GM20000 (cell line): ENCODE data around the gene ELP4.
"Not testable (repeated sequence)": the region's sequence is repeated elsewhere in the genome, so short reads cannot be mapped to it uniquely, and the experiment has no call there.

Experiments
- DNase-seq: peaks from one replicate; pipeline ENCODE4 v3.0.0; 2012; ENCODE audit warnings: low spot score
- CTCF ChIP-seq: IDR thresholded peaks from 2 replicates; pipeline ENCODE4 v1.5.1; 2012; ENCODE audit warnings: mild to moderate bottlenecking, control low read depth; ENCODE audit errors: extremely low read depth, missing control alignments

ELP4 gene

GRCh38 chr11:31542862-31543261, 33.3 kb downstream of the ELP4 start:
- DNase-seq: no peak
- no peak for TF ChIP-seq CTCF

GRCh38 chr11:31555938-31556337, 46.4 kb downstream of the ELP4 start:
- DNase-seq: no peak
- no peak for TF ChIP-seq CTCF

GRCh38 chr11:31558001-31558400, 48.4 kb downstream of the ELP4 start:
- no peak for DNase-seq
- no peak for TF ChIP-seq CTCF

GRCh38 chr11:31560842-31561476, 51.4 kb downstream of the ELP4 start:
- DNase-seq: no peak
- TF ChIP-seq CTCF: no peak

- not testable (repeated sequence) for DNase-seq
These were observed 55.0 kb downstream of the ELP4 start for GRCh38 chr11:31564517-31564916.

- not testable (repeated sequence) for DNase-seq
These were observed 64.6 kb downstream of the ELP4 start for GRCh38 chr11:31574133-31574532.

- DNase-seq: not testable (repeated sequence)
These were observed 66.2 kb downstream of the ELP4 start for GRCh38 chr11:31575764-31576163.

- DNase-seq: not testable (repeated sequence)
These were observed 69.8 kb downstream of the ELP4 start for GRCh38 chr11:31579412-31579811.

- DNase-seq: no peak
- no peak for TF ChIP-seq CTCF
These were observed 73.1 kb downstream of the ELP4 start for GRCh38 chr11:31582697-31583096.

- DNase-seq: no peak
- TF ChIP-seq CTCF: no peak
These were observed 88.9 kb downstream of the ELP4 start for GRCh38 chr11:31598454-31598853.
